Activated CD4-positive, CD25-positive, alpha-beta regulatory T cell treated with anti-CD3 and anti-CD28 coated beads, Interleukin-2, amount 50 U/mL, for 24 hours (primary cell): ENCODE data around the gene PLEKHG2.

Experiments
- ATAC-seq, 2 donors: fragments of 150-1000 bp; cut with Tn5 transposase; one replicate each; pipeline ENCODE4 v1.10.0; 2021; ENCODE audit warnings: mild to moderate bottlenecking in 1 of 2, moderate library complexity in 1 of 2

PLEKHG2 gene

GRCh38 chr19:39405958-39406655 is 6.4 kb upstream of the PLEKHG2 start:
- peak; percentile 4 to 5 for ATAC-seq

- ATAC-seq = peak; percentile 18 to 24
Measured at GRCh38 chr19:39406656-39407409, 5.6 kb upstream of the PLEKHG2 start, which contains the start of gene ZFP36. ZFP36 (plus strand) TSS chr19:39406847; CDS start chr19:39406905, 58 bp downstream.

- ATAC-seq = no peak
Measured at GRCh38 chr19:39407410-39407659, 5.1 kb upstream of the PLEKHG2 start.

GRCh38 chr19:39407660-39408391 is 4.6 kb upstream of the PLEKHG2 start:
- ATAC-seq = no peak

GRCh38 chr19:39408392-39409207 is 3.9 kb upstream of the PLEKHG2 start:
- ATAC-seq = no peak

GRCh38 chr19:39409208-39410016 is 3.1 kb upstream of the PLEKHG2 start:
- ATAC-seq = no peak

- peak in 1 of 2 donors; percentile 6 for ATAC-seq
Measured at GRCh38 chr19:39410017-39410830, 2.2 kb upstream of the PLEKHG2 start.

GRCh38 chr19:39410831-39411080 is 1.7 kb upstream of the PLEKHG2 start:
- ATAC-seq = no peak

- no peak for ATAC-seq
Measured at GRCh38 chr19:39411081-39411831, 1.2 kb upstream of the PLEKHG2 start.

- peak; percentile 54 to 56 for ATAC-seq
Measured at GRCh38 chr19:39411832-39412099, 703 bp upstream of the PLEKHG2 start.

- no peak for ATAC-seq
Measured at GRCh38 chr19:39412867-39413271, 400 bp downstream of the PLEKHG2 start.

GRCh38 chr19:39413272-39413910 is 922 bp downstream of the PLEKHG2 start:
- ATAC-seq = no peak

GRCh38 chr19:39413911-39414608 is 1.6 kb downstream of the PLEKHG2 start:
- no peak for ATAC-seq

- no peak for ATAC-seq
Measured at GRCh38 chr19:39415111-39416046, 2.9 kb downstream of the PLEKHG2 start.

- no peak for ATAC-seq
Measured at GRCh38 chr19:39416152-39417120, 4.0 kb downstream of the PLEKHG2 start.

GRCh38 chr19:39417463-39418181 is 5.2 kb downstream of the PLEKHG2 start:
- no peak for ATAC-seq

- no peak for ATAC-seq
Measured at GRCh38 chr19:39419003-39419402, 6.5 kb downstream of the PLEKHG2 start.
